KOPT-K1 (cell line): ENCODE measurements around the gene CDHR2.

Experiments used
- H3K27ac ChIP-seq: fragments of 200-600 bp; sonication (generic); 2 replicates; pipeline ENCODE4 v1.5.1; 2016; ENCODE audit warnings: antibody characterized with exemption, mild to moderate bottlenecking, low read depth, low read length; ENCODE audit not compliant: poor library complexity, severe bottlenecking
- H3K36me3 ChIP-seq: fragments of 200-600 bp; sonication (generic); 2 replicates; pipeline ENCODE4 v1.5.1; 2017; ENCODE audit warnings: antibody characterized with exemption, mild to moderate bottlenecking, low read length, moderate library complexity; ENCODE audit not compliant: insufficient read depth
- H3K9me3 ChIP-seq: fragments of 200-600 bp; sonication (generic); 2 replicates; pipeline ENCODE4 v1.5.1; 2017; ENCODE audit warnings: antibody characterized with exemption, low read length, mild to moderate bottlenecking; ENCODE audit not compliant: insufficient read depth, poor library complexity, severe bottlenecking

The CDHR2 gene

GRCh38 chr5:176606032-176606431, 56.9 kb downstream of the CDHR2 start:
- Histone ChIP-seq H3K27ac (no peak overlapping the region), H3K36me3 (no peaks in the 10 kb centered on the region), H3K9me3 (no peaks in the 10 kb centered on the region)

DNA sequence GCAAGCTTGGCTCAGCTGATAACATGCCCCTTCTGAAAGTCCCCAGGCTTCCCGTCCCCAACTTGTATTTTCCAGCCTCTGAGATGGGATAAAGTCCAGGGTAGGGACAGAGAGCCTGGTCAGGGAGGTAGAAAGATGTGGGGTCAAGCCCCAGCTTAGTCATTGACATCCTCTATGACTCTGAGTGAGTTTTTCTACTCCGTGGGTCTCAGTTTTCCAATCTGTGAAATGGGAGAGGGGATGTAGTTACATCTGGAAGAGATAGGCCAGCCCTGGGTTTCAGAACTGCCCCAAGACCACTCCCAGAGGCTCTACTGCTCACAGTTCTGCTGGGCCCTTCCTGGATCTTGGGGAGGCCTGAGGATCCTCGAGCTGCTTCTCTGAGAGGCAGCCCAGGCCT, 57.7 kb downstream of the CDHR2 start:
- Histone ChIP-seq H3K9me3 (no peaks in the 10 kb centered on the region), H3K27ac (no peak overlapping the region), H3K36me3 (no peaks in the 10 kb centered on the region)

GRCh38 chr5:176608142-176608705, 59.1 kb downstream of the CDHR2 start:
- no peaks in the 10 kb centered on the region for H3K9me3 ChIP-seq
- H3K27ac ChIP-seq, result no peak overlapping the region
- H3K36me3 ChIP-seq, result no peaks in the 10 kb centered on the region

DNA sequence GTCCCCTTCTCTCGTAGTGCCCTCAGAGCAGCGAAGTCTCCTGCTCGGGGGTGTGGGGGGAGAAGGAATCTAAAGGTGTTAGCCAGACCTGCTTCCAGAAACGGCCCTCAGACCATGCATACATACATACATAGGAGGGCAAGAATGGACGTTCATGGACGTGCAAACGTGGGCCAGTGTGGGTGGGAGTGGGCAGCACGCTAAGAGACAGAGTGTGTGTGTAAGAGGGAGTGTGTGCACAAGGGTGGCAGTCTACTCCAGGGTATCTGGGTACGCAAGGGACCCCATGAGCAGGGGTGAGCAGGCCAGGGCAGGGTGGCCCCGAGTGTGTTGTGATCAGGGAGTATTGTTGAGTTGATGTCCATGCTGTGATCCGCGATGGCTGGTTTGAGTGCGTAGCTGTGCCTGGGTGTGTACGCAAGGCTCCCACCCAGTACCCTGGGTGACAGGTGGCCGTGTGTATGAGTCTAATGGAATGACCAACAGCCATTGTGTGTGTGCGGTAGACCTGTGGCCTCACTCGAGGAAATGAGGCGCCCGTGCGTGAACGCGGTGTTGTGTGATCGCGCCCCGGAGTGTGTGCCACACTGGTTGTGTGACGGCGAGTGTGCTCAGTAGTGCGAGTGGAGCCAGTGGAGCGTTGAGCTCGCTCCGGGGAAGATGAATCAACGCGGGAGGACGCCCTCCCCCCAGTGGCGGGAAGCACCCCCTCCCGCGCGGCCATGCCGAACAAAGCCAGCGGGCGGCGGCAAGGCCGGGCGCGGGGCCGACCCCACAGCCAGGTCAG, 60.0 kb downstream of the CDHR2 start:
- no peaks in the 10 kb centered on the region for H3K9me3 ChIP-seq
- H3K27ac ChIP-seq, result no peak overlapping the region
- no peaks in the 10 kb centered on the region for H3K36me3 ChIP-seq

GRCh38 chr5:176609724-176610434, 60.7 kb downstream of the CDHR2 start, which contains the start of gene GPRIN1:
Gene GPRIN1, minus strand, starts transcription at chr5:176610156. Its CDS starts 10,322 bp downstream, at chr5:176599834.
- no peak within 1 kb of the TSS for H3K27ac ChIP-seq
- no peaks in the 10 kb centered on the region for H3K9me3 ChIP-seq
- H3K36me3 ChIP-seq, result no peaks in the 10 kb centered on the region

- H3K27ac ChIP-seq, result no peak overlapping the region
- H3K9me3 ChIP-seq, result no peaks in the 10 kb centered on the region
- H3K36me3 ChIP-seq, result no peaks in the 10 kb centered on the region
These were observed 61.3 kb downstream of the CDHR2 start for GRCh38 chr5:176610435-176610773.

DNA sequence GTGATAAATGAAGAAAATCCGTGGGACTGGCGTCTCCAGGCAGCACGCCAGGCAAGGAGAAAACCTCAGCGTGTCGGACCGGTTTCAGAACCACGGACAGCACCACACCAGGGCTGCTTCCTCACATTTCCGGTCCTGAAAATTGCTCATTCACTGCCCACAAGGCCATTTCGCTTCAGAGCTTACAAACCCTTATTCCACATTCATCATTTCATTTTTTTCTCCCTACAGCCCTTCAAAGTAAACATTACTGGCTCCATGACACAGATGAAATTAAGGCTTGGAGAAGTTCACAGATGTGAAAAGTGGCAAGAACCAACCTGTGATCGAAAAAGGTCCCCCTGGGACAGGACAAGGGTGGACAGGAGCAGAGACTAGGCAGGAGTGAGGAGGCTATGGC, 62.3 kb downstream of the CDHR2 start:
- Histone ChIP-seq H3K27ac (no peak overlapping the region), H3K9me3 (no peaks in the 10 kb centered on the region), H3K36me3 (no peaks in the 10 kb centered on the region)

- no peaks in the 10 kb centered on the region for H3K36me3 ChIP-seq
- no peak overlapping the region for H3K27ac ChIP-seq
- no peaks in the 10 kb centered on the region for H3K9me3 ChIP-seq
These were observed 62.9 kb downstream of the CDHR2 start for GRCh38 chr5:176612008-176612407.

GRCh38 chr5:176612855-176613254, 63.7 kb downstream of the CDHR2 start:
- no peaks in the 10 kb centered on the region for H3K36me3 ChIP-seq
- H3K27ac ChIP-seq, result no peak overlapping the region

GRCh38 chr5:176614805-176615478, 65.8 kb downstream of the CDHR2 start:
- H3K9me3 ChIP-seq, result no peaks in the 10 kb centered on the region
- no peak overlapping the region for H3K27ac ChIP-seq
- H3K36me3 ChIP-seq, result no peaks in the 10 kb centered on the region

More at GRCh38 chr5:176612855-176613254, 63.7 kb downstream of the CDHR2 start:
- H3K9me3 ChIP-seq, result no peaks in the 10 kb centered on the region

GRCh38 chr5:176616511-176616910, 67.4 kb downstream of the CDHR2 start:
- no peaks in the 10 kb centered on the region for H3K9me3 ChIP-seq
- H3K27ac ChIP-seq, result no peak overlapping the region

GRCh38 chr5:176618783-176619182, 69.6 kb downstream of the CDHR2 start:
- H3K9me3 ChIP-seq, result no peaks in the 10 kb centered on the region
- no peak overlapping the region for H3K27ac ChIP-seq
- H3K36me3 ChIP-seq, result no peaks in the 10 kb centered on the region

More at GRCh38 chr5:176616511-176616910, 67.4 kb downstream of the CDHR2 start:
- H3K36me3 ChIP-seq, result no peaks in the 10 kb centered on the region

- no peak overlapping the region for H3K27ac ChIP-seq
- H3K36me3 ChIP-seq, result no peaks in the 10 kb centered on the region
- H3K9me3 ChIP-seq, result no peaks in the 10 kb centered on the region
These were observed 70.0 kb downstream of the CDHR2 start for GRCh38 chr5:176619203-176619568.

GRCh38 chr5:176619569-176620332, 70.6 kb downstream of the CDHR2 start:
- H3K9me3 ChIP-seq, result no peaks in the 10 kb centered on the region
- H3K27ac ChIP-seq, result no peak overlapping the region
- H3K36me3 ChIP-seq, result no peaks in the 10 kb centered on the region
